HG03521 (cell line): ENCODE data around the gene CHERP.
"Not testable (repeated sequence)": the region's sequence is repeated elsewhere in the genome, so short reads cannot be mapped to it uniquely, and the experiment has no call there.

ENCODE experiments used
- ATAC-seq: cut with Tn5 transposase; IDR thresholded peaks from one replicate; pipeline ENCODE4 v1.9.1; 2021; ENCODE audit warnings: mild to moderate bottlenecking, moderate library complexity; ENCODE audit not compliant: unreplicated experiment

Gene CHERP

GRCh38 chr19:16544473-16545231, 2.4 kb upstream of the CHERP start:
- ATAC-seq: no peak

DNA sequence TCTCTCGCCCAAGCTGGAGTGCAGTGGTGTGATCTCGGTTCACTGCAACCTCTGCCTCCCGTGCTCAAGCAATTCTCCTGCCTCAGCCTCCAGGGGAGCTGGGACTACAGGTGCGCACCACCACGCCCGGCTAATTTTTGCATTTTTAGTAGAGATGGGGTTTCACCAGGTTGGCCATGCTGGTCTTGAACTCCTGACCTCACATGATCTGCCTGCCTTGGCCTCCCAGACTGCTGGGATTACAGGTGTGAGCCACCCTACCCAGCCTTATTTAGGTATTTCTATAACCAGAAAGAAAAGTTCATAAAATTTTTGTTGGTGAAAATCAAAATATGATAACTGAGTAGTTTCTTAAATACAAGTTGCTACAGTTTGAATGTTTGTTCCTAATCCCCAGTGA, 1.5 kb upstream of the CHERP start:
- not testable (repeated sequence) for ATAC-seq

GRCh38 chr19:16542910-16543472, 754 bp upstream of the CHERP start:
- no peak for ATAC-seq

DNA sequence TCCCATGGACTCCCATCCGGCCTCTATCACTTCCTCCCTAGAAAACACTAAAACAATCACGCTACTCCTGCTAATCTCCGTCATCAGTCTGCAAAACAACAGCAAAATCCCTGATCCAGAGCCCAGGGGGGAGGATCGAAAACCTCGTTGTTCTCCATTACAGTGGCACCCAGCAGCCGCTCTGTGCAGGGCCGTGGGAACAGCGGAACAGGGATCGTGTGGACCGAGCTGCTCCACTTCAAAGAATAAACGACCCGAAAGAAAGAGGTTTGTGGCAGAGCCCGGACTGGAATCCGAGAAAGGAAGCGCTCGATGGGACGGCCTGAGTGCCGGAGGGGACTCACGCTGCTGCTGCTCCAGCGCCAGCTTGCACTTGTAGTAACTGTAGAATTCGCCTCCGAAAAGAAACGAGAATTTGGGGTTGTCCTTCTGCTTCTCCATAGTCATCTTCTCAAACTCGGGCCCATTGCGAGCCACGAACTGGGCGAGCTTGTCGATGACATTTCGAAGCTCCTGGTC, 652 bp downstream of the CHERP start:
- ATAC-seq: no peak

GRCh38 chr19:16540948-16541347, 1.3 kb downstream of the CHERP start:
- no peak for ATAC-seq

DNA sequence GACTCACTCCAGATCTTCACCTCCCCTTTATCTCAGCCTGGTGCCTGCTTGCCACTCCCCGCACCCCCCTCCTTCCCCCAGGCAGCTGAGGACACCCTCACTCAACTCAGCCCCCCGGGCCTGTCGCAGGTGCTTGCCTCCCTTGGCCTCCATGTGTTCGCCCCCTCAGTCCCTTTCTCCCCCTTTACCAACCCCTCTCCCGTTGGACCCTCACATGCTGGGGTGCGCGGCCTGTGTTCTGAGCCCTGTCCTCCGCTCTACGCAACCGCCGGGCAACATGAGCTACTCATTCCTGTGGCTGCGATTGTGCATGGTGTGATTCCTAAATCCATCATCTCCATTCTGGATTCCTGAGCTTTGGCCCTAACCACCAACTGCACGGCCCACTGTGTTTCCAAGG, 5.1 kb downstream of the CHERP start:
- no peak for ATAC-seq

DNA sequence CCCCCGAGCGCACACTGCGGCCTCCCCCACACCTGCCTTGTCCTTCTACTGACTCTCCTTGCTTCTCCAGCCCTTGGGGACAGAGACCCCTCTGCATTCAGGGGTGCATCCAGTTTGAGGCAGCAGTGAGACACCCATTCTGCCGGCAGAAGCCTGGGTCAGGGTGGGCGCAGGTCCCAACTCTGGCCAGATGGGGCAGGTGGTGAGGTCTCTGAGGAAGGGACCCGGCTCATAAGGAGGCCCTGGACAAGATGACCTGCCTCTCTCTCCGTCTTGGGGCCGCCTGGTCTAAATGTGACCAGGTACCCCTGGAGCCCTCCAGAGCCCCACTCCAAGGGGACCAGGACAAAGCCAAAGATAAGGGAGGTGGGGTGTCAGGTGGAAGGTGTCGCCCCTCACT, 6.1 kb downstream of the CHERP start:
- no peak for ATAC-seq

GRCh38 chr19:16535381-16535780, 6.9 kb downstream of the CHERP start:
- ATAC-seq: no peak

DNA sequence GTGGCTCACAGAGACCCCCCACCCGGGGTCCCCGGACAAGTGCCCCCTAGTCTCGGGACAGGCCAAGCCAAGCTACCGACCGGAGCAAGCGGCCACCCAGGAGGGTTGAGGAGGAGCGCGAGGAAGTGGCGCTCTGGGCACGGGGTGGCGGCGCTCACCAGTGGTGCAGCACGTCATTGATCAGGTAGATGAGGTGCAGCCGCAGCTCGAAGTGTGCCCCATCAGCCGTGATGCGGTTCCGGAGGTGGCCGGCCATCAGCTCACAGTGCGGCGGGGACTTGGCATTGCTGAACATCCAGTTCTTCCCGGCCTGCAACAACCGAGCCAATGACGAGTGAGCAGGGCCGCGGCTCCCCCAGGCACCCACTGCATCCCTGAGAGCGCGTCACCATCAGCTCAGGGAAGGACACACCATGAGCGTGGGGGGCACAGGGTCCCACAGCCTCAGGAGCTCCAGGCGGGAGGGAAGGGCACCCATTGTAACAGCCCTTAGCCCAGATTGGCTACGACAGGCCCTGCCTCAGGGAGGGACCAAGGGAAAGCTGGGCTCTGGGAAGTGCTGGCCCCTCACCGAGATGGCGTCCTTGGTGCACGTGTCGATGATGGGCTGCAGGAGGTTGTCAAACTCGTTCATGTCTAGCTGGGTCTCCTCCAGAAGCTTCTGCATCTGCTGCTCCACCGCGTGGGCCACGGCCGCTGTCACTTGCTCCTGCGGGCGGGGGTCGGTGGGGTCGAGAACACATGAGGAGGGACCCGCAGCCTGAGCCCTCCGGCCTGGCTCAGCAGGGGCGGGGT, 9.6 kb downstream of the CHERP start:
- no peak for ATAC-seq

- ATAC-seq: no peak
These were observed 10.9 kb downstream of the CHERP start for GRCh38 chr19:16531380-16531669.

GRCh38 chr19:16530540-16531379, 11.5 kb downstream of the CHERP start:
- no peak for ATAC-seq

- ATAC-seq: no peak
These were observed 12.6 kb downstream of the CHERP start for GRCh38 chr19:16529466-16530144.

DNA sequence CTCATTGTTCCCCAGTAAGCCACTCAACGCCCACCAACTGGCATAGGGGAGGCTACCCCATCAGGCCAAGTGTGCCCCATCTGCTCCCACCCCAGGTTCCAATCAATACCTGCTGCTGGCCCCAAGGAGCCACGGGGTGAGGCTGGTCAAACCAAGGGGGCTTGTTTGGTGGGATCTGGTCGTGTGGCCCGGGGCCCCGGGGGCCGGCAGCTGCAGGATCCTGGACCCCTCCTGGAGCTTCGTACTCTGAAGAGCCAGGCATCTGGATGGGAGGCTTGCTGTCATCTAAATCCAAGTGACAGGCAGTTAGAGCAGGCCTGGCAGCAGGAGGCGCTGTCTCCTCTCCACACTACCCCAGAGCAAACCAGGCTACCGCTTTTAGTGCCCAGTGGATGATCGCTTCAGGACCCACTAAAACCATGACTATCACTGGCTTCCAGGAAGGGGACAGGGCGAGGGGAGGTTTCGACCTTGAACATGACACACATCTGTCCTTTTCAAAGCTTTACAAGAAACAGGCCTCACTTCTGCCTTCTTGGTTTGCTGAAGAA, 14.2 kb downstream of the CHERP start:
- no peak for ATAC-seq

- no peak for ATAC-seq
These were observed 14.8 kb downstream of the CHERP start for GRCh38 chr19:16527334-16527935.

DNA sequence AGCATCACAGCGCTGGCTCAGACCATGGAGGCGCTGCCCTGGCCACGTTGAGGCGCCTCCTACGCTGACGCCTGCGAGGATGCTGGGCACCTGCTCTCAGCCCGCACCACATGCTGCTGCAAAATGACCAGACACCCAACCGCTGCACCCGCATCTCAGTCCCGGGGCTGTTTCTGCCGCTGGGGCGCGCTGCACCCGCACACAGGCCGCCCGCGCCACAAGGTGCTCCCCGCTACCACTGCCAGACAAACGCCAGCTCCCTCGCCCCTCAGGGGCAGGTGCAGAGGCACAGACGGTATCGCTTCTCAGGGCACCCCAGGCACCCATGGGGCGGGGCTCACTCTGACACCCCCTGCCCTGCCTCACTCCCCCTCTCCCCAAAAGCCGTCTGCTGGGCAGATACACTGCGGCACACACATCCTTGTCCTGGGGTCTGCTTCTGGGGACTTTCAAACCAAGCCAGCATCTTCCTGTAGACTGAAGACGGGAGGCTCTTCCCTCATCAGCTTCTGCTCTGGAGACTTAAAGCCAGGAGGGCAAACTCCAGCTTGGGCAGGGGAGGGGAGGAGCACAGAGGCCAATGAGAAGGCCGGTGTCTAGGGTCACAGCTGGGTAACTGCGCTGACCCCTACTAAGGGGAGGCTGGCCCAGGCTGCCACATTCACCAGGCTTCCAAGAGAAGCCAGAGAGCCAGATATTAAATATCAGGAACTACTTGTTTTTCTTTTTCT, 16.3 kb downstream of the CHERP start:
- no peak for ATAC-seq

- ATAC-seq: no peak
These were observed 17.1 kb downstream of the CHERP start for GRCh38 chr19:16524991-16525734.

DNA sequence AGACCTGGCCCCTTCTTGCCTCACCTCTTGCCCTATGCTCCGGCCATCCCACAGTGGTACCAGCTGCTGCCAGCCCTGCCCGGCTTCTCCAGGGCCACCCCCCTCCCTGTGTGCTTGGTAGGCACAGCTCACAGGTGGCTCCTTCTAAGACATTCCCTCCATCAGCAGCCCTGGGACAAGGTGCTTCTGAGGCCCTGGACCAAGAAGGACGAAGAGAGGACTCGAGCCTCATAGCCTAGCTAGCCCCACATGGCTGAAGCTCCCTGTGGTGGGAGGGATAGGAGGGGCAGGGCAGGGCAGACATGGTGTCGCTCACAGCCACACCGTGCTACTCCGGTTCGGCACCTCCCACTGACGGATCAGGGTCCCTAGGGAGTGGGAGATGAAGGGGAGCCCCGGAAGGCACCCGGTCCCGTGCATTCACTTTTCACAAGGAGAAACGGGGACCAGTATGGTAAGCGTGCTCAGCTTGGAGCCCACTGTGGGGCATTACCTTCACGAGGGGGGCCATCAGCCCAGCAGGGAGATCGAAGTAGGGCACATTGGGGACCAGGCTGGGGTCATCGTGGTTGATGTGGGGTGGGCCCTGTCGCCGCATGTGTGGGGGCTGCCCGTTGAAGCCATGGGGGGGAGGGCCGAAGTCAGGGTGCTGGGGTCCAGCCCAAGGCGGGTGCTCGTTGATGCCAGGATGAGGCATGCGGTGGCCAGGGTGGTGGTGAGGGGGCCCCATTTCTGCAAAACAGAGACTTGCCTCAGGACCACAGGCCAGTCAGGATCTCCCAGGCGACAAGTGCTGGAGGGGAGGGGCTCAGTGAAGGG, 19.5 kb downstream of the CHERP start:
- no peak for ATAC-seq
